CD4-positive, alpha-beta T cell treated with Interleukin-15 for 4 hours (primary cell): ENCODE results near the gene ATAD2B.
"Not testable (repeated sequence)": the region's sequence is repeated elsewhere in the genome, so short reads cannot be mapped to it uniquely, and the experiment has no call there.

Experiments
- DNase-seq: peaks from one replicate; pipeline ENCODE4 v3.0.0-alpha.2; 2020; ENCODE audit warnings: low spot score

Gene ATAD2B

DNA sequence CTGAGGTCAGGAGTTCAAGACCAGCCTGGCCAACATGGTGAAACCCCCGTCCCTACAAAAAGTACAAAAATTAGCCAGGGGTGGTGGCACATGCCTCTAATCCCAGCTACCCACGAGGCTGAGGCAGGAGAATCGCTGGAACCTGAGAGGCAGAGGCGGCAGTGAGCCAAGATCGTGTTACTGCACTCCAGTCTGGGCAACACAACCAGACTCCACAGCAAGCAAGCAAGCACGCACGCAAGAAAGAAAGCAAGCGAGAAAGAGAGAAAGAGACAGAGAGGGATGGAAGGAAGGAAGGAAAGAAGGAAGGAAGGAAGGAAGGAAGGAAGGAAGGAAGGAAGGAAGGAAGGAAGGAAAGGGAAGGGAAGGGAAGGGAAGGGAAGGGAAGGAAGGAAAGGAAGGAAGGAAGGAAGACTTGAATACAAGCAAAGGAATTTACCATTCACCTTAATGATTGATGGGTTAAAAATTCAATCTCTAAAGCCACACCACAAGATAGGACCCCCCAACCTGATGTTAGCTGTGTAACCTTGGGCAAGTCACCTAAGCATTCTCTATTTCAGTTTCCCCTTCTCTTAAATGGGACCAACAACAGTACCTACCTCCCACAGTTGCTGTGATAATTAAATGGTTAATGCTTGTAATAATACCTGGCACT, 181.7 kb downstream of the ATAD2B start:
- DNase-seq = no peak

GRCh38 chr2:23736783-23737182, 190.1 kb downstream of the ATAD2B start:
- not testable (repeated sequence) for DNase-seq

- no peak for DNase-seq
Observed at GRCh38 chr2:23734416-23734815, 192.5 kb downstream of the ATAD2B start.

- not testable (repeated sequence) for DNase-seq
Observed at GRCh38 chr2:23723029-23723428, 203.9 kb downstream of the ATAD2B start.

DNA sequence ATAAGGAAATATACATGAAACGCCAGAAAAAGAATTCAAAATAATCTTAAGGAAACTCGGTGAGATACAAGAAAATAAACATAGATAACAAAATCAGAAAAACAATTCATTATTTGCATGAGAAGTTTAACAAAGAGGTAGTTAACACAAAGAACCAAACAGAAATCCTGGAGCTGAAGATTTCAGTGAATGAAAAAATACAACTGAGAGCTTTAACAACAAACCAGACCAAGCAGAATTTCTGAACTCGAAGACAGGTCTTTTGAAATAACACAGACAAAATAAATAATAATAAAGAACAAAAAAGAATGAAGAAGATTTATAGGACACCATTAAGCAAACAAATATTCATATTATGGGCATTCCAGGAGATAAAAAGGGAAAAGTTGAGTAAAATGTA, 204.7 kb downstream of the ATAD2B start:
- DNase-seq = no peak

- DNase-seq = no peak
Observed at GRCh38 chr2:23721454-23721826, 205.5 kb downstream of the ATAD2B start.

GRCh38 chr2:23720705-23721453, 206.0 kb downstream of the ATAD2B start:
- no peak for DNase-seq

GRCh38 chr2:23719716-23720115, 207.2 kb downstream of the ATAD2B start:
- DNase-seq = no peak

- DNase-seq = no peak
Observed at GRCh38 chr2:23718931-23719700, 207.8 kb downstream of the ATAD2B start.

- DNase-seq = no peak
Observed at GRCh38 chr2:23713351-23713750, 213.6 kb downstream of the ATAD2B start.

DNA sequence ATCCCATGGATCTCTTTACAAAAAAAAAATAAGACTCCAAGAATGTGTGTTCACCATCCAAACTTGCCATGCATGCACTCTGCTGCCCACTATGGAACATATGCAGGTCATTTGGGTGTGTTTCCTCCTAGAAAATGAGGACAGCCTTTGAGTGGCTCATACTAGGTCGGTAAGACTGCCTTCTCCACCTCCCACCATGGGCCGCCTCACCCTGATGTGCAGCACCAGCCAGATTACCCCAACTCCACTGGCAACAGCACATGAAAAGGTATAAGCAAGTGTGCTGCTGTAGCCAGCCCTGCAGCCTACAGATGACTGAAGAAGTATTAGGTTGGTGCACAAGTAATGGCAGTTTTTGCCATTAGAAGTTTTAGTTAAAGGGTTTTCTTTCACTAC, 214.2 kb downstream of the ATAD2B start:
- DNase-seq = no peak

DNA sequence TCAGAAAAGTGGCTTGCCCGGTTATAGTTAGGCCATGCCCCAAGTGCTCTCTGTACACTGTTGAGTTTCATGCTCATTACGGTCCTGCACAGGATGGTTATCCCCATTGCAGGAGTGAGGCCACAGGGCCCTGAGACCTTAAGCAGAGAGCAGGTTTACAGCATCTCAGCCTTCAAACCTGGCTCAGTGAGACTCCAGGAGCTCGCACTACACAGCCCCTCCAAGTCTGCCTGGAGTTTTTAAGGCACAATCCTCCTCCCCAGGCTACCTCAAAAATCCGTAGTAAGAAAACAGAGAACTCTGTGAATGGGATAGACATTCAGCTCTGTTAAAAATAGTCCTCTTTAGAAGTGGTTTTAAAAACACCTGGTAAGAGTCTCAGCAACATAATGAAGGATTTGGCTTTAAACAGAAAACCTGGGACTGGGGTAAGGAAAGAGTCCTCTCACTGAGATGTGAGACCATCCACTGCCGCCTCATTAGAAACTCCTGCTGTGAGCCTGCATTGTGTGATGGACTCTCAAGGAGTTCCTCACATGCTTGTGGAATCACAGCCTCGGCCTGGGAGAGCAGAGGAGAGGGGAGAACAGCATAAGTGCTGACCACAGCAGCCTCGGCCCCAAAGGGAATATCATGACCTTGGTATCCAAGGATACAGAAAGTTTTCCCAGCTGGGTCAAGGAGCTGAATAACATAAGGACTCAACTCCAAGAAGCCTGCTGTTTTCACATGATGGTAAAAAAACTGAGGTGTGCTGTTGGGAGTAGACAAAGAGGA, 214.8 kb downstream of the ATAD2B start:
- no peak for DNase-seq

DNA sequence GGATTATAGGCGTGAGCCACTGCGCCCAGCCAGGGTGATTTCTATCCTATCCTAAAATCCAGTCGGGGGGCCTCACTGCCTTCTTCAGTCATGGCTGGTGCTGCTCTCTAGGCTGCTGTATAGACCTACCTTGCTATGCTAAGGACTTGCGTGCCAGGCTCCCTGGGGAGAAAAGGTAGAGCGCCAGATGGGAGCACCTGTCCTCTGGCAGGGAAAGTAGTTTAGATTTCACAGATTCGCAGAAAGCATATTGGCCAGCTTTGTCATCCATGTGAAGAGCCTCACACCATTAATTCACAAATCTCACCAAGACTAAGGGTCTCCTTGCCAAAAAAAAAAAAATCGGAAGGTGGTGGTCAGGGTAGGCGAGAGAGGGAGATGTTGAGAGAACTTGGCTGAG, 217.6 kb downstream of the ATAD2B start:
- DNase-seq = no peak

DNA sequence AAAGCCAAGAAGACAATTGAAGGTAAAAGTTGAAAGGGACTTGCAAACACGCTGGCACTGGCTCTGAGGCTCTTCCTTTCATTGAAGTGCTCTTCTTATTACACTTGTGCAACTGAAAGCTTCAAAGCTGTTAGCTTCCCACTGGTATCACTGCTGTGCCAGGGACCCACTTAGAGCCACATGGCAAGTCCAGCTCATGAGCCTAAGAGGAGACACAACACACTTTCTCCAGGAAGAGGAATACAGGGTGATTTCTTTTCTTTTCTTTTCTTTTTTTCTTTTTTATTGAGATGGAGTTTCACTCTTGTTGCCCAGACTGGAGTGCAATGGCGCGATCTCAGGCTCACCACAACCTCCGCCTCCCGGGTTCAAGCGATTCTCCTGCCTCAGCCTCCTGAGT, 218.2 kb downstream of the ATAD2B start:
- no peak for DNase-seq

GRCh38 chr2:23707096-23707495, 219.8 kb downstream of the ATAD2B start:
- no peak for DNase-seq

GRCh38 chr2:23706613-23707078, 220.3 kb downstream of the ATAD2B start:
- no peak for DNase-seq

DNA sequence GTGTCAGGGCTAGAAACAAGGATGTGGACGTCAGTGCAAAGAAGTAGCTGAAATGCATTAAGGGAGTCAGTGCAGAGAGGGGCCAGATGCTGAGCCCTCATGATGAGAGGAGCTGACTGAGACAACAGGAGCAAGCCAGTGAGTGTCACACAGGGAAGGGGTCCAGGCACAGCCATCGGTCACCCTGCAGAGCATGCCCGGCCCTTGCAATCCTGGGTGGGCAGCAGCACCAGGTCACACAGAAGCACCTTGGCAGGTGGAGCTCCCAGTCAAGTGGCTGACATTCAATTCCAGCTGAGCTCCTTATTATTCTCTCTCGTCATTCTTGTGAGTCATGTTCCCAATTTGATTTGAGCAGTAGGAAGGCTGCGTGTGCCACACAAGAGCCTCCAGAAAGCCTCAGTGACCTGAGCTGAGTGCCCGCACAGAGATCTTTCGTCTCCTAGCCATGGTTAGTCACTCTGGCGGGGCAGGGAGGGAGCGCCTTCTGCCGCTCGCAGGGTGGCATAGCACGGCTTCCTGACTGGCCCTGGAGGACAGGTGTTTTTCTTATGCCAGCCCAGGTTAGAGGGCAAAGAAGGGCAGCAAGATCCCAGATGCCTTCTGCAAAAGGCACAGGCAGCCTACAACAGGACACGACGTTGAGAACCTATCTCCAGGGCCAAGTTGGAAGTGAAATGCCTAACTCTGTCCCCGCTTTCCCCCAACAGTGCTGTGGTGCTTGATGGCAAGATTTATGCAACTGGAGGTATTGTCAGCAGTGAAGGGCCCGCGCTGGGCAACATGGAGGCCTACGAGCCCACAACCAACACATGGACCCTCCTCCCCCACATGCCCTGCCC, 220.9 kb downstream of the ATAD2B start:
- no peak for DNase-seq

DNA sequence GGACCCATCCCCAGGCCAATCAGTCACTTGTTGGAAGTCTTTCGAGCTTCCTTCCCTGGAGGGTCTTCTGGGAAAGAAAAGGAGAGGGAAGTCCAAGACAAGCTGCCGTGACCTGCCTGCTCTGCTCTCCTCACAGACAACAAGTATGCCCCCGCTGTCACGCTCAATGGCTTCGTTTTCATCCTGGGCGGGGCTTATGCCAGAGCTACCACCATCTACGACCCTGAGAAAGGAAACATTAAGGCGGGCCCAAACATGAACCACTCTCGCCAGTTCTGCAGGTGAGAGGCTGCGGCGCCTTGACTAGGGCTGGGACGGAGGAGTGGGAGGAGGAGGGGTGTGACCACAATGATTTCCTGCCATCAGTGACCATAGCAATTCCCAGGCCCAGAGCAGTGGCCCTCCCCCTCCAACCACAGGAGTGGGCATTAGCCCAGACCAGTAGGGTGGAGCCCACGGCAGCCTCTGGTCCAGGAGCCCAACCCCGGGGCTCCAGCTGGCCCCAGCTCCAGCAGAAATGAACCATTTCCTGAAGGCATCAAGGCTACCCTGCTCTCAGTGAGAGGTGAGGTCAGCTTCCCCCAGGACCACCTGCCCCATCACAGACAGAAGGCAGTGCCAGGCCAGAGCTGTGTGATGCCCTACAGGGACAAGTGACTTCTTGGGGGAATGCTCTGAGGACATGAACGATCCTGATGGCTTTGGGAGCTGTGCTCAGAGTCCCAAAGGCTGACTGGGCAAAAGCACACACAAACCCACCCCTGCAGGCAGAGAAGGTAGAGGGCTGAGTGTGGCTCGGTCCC, 223.1 kb downstream of the ATAD2B start:
- no peak for DNase-seq

DNA sequence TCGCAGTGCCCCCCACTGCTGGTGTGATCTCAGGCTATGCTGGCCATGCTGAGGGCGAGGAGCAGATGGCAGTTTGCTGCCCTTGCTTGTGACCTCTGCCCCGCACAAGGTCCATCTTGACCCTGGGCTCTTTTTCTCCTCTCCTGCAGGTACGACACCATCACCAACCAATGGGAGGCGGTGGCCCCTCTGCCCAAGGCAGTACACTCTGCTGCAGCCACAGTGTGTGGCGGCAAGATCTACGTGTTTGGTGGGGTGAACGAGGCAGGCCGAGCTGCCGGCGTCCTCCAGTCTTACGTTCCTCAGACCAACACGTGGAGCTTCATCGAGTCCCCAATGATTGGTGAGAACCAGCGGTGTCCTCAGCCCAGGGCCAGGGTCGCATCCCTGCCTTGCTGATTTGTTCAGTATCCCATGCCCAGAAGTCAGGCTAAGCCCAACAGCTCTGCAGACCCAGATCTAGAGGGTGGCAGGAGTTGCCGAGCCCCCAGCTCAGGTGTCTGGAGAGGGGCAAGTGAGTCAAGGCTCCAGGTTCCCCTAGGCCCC, 223.8 kb downstream of the ATAD2B start:
- DNase-seq = no peak

DNA sequence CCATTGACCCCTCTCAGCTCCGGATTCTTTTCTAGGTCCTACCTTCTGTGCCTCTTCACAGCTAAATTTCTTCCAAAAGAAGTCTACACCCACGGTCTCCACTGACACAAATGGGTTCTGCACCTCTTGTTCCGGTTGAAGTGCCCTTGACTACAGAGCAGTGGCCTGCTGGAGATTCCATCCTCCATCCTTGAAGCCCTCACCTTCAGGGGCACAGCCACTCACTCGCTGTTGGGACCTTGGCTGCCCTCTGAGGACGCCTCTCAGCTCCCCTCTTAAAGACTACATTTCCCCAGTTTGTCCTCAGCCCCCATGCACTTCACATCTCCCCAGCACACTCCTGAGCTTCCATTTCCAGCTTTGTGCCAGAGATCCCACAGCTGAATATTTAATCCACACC, 226.3 kb downstream of the ATAD2B start:
- DNase-seq = no peak
